ENCODE data around the gene MORN3. TPM values are rescaled to one million over a fixed set of nuclear protein-coding genes. Genes with fewer than 3 reads are reported as not detected.
A peak's percentile ranks its signal among the peaks of the same experiment; 100 is the strongest.
"Not testable (repeated sequence)": the region's sequence is repeated elsewhere in the genome, so short reads cannot be mapped to it uniquely, and the experiment has no call there.

The MORN3 gene
- total RNA-seq, 1 donor from 2014 or later = 1.2 TPM

- Mint-ChIP-seq H3K27me3 (ENCODE audit: unreplicated experiment) (peaks cover 2% of the 10 kb centered on the region), H3K4me1 (ENCODE audit: low read depth, unreplicated experiment) (peaks cover 7% of the 10 kb centered on the region), H3K27ac (ENCODE audit: unreplicated experiment) (no peak overlapping the region), H3K9me3 (ENCODE audit: unreplicated experiment) (peaks cover 2% of the 10 kb centered on the region), H3K36me3 (ENCODE audit: unreplicated experiment) (no peaks in the 10 kb centered on the region), H3K4me3 (ENCODE audit: unreplicated experiment) (no peak overlapping the region)
- TF ChIP-seq CTCF (IDR thresholded peaks at IDR 0.05; ENCODE audit: partially characterized antibody, unreplicated experiment) = no peak
- DNase-seq = no peak
Observed at GRCh38 chr12:121676190-121676589, 6.7 kb upstream of the MORN3 start.

- H3K27ac Mint-ChIP-seq (ENCODE audit: unreplicated experiment) = peak overlapping the region; percentile 86
Observed at GRCh38 chr12:121673013-121673511, 3.6 kb upstream of the MORN3 start.

GRCh38 chr12:121668750-121669520 is 519 bp downstream of the MORN3 start:
- Mint-ChIP-seq H3K27ac (ENCODE audit: unreplicated experiment) (no peak overlapping the region), H3K9me3 (ENCODE audit: unreplicated experiment) (peaks cover 3% of the 10 kb centered on the region), H3K4me3 (ENCODE audit: unreplicated experiment) (no peak overlapping the region), H3K36me3 (ENCODE audit: unreplicated experiment) (no peaks in the 10 kb centered on the region), H3K27me3 (ENCODE audit: unreplicated experiment) (peaks cover 4% of the 10 kb centered on the region), H3K4me1 (ENCODE audit: low read depth, unreplicated experiment) (peaks cover 7% of the 10 kb centered on the region)
- DNase-seq = peak; percentile 85
- TF ChIP-seq CTCF (IDR thresholded peaks at IDR 0.05; ENCODE audit: partially characterized antibody, unreplicated experiment) = peak; percentile 83

More at GRCh38 chr12:121673013-121673511, 3.6 kb upstream of the MORN3 start:
- Mint-ChIP-seq H3K4me3 (ENCODE audit: unreplicated experiment) (peak overlapping the region; percentile 73), H3K36me3 (ENCODE audit: unreplicated experiment) (no peaks in the 10 kb centered on the region), H3K4me1 (ENCODE audit: low read depth, unreplicated experiment) (peaks cover 7% of the 10 kb centered on the region), H3K9me3 (ENCODE audit: unreplicated experiment) (peaks cover 2% of the 10 kb centered on the region), H3K27me3 (ENCODE audit: unreplicated experiment) (peaks cover 4% of the 10 kb centered on the region)
- DNase-seq = peak; percentile 39
- TF ChIP-seq CTCF (IDR thresholded peaks at IDR 0.05; ENCODE audit: partially characterized antibody, unreplicated experiment) = no peak

GRCh38 chr12:121666829-121667228 is 2.6 kb downstream of the MORN3 start:
- not testable (repeated sequence) for H3K27me3 Mint-ChIP-seq (ENCODE audit: unreplicated experiment); H3K4me3 Mint-ChIP-seq (ENCODE audit: unreplicated experiment); H3K9me3 Mint-ChIP-seq (ENCODE audit: unreplicated experiment); H3K27ac Mint-ChIP-seq (ENCODE audit: unreplicated experiment); H3K36me3 Mint-ChIP-seq (ENCODE audit: unreplicated experiment); DNase-seq; H3K4me1 Mint-ChIP-seq (ENCODE audit: low read depth, unreplicated experiment)

GRCh38 chr12:121663610-121663929 is 5.9 kb downstream of the MORN3 start:
- Mint-ChIP-seq H3K9me3 (ENCODE audit: unreplicated experiment) (peaks cover 2% of the 10 kb centered on the region), H3K4me3 (ENCODE audit: unreplicated experiment) (no peak overlapping the region), H3K27me3 (ENCODE audit: unreplicated experiment) (peaks cover 4% of the 10 kb centered on the region), H3K27ac (ENCODE audit: unreplicated experiment) (peak overlapping the region; percentile 62), H3K36me3 (ENCODE audit: unreplicated experiment) (no peaks in the 10 kb centered on the region), H3K4me1 (ENCODE audit: low read depth, unreplicated experiment) (peaks cover 7% of the 10 kb centered on the region)
- no peak for DNase-seq
- no peak for TF ChIP-seq CTCF (IDR thresholded peaks at IDR 0.05; ENCODE audit: partially characterized antibody, unreplicated experiment)

GRCh38 chr12:121661353-121662105 is 7.9 kb downstream of the MORN3 start:
- not testable (repeated sequence) for H3K4me3 Mint-ChIP-seq (ENCODE audit: unreplicated experiment); H3K9me3 Mint-ChIP-seq (ENCODE audit: unreplicated experiment)

More at GRCh38 chr12:121661353-121662105, 7.9 kb downstream of the MORN3 start:
- not testable (repeated sequence) for H3K27me3 Mint-ChIP-seq (ENCODE audit: unreplicated experiment); H3K4me1 Mint-ChIP-seq (ENCODE audit: low read depth, unreplicated experiment); DNase-seq; H3K27ac Mint-ChIP-seq (ENCODE audit: unreplicated experiment); H3K36me3 Mint-ChIP-seq (ENCODE audit: unreplicated experiment)
